ENCODE data around the gene ZSWIM3. TPM values are rescaled to one million over a fixed set of nuclear protein-coding genes. Genes with fewer than 3 reads are reported as not detected.

The ZSWIM3 gene
- total and polyA plus RNA-seq, 2 of the 13 experiments (the other 11 are each of a cell fraction or from before 2014, with no cell fraction given): 5.2 to 5.8 TPM

DNA sequence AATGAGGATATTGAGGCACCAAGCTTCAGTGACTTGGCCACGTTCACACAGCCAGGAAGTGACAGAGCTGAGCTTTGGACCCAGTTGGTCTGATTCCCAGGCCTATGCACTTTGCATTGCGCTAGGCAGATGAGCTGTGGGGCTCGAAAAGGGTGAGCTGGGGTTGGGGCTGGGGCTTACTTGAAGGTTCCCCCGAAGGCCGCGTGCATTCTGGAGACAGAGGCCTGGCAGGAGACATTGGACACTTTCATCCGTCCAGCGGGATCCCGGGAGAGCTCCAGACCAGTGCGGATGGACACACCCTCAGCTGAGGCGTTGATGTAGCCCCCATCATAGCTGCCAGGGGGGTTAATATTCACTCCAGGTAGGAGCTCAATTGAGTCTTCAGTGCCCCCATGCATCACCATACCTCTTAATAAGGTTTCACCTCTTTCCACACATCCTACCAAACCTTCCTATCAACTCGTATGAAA, 52.0 kb downstream of the ZSWIM3 start (continued):
- TF ChIP-seq, protein P1, sequence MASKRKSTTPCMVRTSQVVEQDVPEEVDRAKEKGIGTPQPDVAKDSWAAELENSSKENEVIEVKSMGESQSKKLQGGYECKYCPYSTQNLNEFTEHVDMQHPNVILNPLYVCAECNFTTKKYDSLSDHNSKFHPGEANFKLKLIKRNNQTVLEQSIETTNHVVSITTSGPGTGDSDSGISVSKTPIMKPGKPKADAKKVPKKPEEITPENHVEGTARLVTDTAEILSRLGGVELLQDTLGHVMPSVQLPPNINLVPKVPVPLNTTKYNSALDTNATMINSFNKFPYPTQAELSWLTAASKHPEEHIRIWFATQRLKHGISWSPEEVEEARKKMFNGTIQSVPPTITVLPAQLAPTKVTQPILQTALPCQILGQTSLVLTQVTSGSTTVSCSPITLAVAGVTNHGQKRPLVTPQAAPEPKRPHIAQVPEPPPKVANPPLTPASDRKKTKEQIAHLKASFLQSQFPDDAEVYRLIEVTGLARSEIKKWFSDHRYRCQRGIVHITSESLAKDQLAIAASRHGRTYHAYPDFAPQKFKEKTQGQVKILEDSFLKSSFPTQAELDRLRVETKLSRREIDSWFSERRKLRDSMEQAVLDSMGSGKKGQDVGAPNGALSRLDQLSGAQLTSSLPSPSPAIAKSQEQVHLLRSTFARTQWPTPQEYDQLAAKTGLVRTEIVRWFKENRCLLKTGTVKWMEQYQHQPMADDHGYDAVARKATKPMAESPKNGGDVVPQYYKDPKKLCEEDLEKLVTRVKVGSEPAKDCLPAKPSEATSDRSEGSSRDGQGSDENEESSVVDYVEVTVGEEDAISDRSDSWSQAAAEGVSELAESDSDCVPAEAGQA (IDR thresholded peaks at IDR 0.05; ENCODE audit: low read depth): no peak
- TF ChIP-seq, protein P1 (CRISPR knock-in tag; IDR thresholded peaks at IDR 0.05; ENCODE audit: borderline replicate concordance): no peak
- TF ChIP-seq NCOA5 (CRISPR knock-in tag; IDR thresholded peaks at IDR 0.05) (no peak), GABPB1 (CRISPR knock-in tag; IDR thresholded peaks at IDR 0.05) (peak; percentile 54), FOXJ3 (CRISPR knock-in tag; IDR thresholded peaks at IDR 0.05; ENCODE audit: borderline replicate concordance) (no peak), ZNF775 (CRISPR knock-in tag; IDR thresholded peaks at IDR 0.05; ENCODE audit: borderline replicate concordance) (no peak), ZFYVE20 (CRISPR knock-in tag; IDR thresholded peaks at IDR 0.05; ENCODE audit: borderline replicate concordance, low read depth) (no peak), CBX5 (CRISPR knock-in tag; IDR thresholded peaks at IDR 0.05; ENCODE audit: borderline replicate concordance) (0 out of 2 replicates have a peak, but pooled peaks have one; percentile 8), ATM (IDR thresholded peaks at IDR 0.05; ENCODE audit: borderline replicate concordance) (no peak), ZNF598 (CRISPR knock-in tag; IDR thresholded peaks at IDR 0.05; ENCODE audit: borderline replicate concordance) (no peak), MAF1 (CRISPR knock-in tag; IDR thresholded peaks at IDR 0.05; ENCODE audit: borderline replicate concordance) (no peak; the same call in 1 of the 2 replicates), ZNF326 (CRISPR knock-in tag; IDR thresholded peaks at IDR 0.05; ENCODE audit: borderline replicate concordance) (no peak), FOSL1 (CRISPR knock-in tag; IDR thresholded peaks at IDR 0.05; ENCODE audit: borderline replicate concordance) (no peak), ZNF678 (CRISPR knock-in tag; IDR thresholded peaks at IDR 0.05) (no peak)
- TF ChIP-seq, protein P2, sequence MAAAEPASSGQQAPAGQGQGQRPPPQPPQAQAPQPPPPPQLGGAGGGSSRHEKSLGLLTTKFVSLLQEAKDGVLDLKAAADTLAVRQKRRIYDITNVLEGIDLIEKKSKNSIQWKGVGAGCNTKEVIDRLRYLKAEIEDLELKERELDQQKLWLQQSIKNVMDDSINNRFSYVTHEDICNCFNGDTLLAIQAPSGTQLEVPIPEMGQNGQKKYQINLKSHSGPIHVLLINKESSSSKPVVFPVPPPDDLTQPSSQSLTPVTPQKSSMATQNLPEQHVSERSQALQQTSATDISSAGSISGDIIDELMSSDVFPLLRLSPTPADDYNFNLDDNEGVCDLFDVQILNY (CRISPR knock-in tag; conservative IDR thresholded peaks at IDR 0.05): no peak
- TF ChIP-seq, protein P3, sequence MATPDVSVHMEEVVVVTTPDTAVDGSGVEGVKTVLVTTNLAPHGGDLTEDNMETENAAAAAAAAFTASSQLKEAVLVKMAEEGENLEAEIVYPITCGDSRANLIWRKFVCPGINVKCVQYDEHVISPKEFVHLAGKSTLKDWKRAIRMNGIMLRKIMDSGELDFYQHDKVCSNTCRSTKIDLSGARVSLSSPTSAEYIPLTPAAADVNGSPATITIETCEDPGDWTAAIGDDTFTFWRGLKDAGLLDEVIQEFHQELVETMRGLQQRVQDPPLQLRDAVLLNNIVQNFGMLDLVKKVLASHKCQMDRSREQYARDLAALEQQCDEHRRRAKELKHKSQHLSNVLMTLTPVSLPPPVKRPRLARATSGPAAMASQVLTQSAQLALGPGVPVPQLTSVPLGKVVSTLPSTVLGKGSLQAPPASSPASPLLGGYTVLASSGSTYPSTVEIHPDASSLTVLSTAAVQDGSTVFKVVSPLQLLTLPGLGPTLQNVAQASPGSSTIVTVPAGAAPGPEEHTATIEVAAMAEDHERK (CRISPR knock-in tag; IDR thresholded peaks at IDR 0.05; ENCODE audit: low read depth): no peak
- TF ChIP-seq, protein P4, sequence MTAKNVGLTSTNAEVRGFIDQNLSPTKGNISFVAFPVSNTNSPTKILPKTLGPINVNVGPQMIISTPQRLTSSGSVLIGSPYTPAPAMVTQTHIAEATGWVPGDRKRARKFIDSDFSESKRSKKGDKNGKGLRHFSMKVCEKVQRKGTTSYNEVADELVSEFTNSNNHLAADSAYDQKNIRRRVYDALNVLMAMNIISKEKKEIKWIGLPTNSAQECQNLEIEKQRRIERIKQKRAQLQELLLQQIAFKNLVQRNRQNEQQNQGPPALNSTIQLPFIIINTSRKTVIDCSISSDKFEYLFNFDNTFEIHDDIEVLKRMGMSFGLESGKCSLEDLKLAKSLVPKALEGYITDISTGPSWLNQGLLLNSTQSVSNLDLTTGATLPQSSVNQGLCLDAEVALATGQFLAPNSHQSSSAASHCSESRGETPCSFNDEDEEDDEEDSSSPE (CRISPR knock-in tag; IDR thresholded peaks at IDR 0.05): no peak
- TF ChIP-seq, protein P5, sequence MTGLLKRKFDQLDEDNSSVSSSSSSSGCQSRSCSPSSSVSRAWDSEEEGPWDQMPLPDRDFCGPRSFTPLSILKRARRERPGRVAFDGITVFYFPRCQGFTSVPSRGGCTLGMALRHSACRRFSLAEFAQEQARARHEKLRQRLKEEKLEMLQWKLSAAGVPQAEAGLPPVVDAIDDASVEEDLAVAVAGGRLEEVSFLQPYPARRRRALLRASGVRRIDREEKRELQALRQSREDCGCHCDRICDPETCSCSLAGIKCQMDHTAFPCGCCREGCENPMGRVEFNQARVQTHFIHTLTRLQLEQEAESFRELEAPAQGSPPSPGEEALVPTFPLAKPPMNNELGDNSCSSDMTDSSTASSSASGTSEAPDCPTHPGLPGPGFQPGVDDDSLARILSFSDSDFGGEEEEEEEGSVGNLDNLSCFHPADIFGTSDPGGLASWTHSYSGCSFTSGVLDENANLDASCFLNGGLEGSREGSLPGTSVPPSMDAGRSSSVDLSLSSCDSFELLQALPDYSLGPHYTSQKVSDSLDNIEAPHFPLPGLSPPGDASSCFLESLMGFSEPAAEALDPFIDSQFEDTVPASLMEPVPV (CRISPR knock-in tag; IDR thresholded peaks at IDR 0.05): no peak
- TF ChIP-seq, protein P6, sequence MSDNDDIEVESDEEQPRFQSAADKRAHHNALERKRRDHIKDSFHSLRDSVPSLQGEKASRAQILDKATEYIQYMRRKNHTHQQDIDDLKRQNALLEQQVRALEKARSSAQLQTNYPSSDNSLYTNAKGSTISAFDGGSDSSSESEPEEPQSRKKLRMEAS (IDR thresholded peaks at IDR 0.05): peak; percentile 50

Measured in HepG2 (cell line).